NCI-H2196 (cell line): ENCODE data around the gene ZCCHC24.

Experiments
- DNase-seq: peaks from one replicate; lab custom pipeline; 2025; ENCODE audit not compliant: unreplicated experiment; lab: John Stamatoyannopoulos, UW

Gene ZCCHC24

GRCh38 chr10:79472951-79473350, 27.5 kb upstream of the ZCCHC24 start:
- DNase-seq: no peak

GRCh38 chr10:79472449-79472848, 27.0 kb upstream of the ZCCHC24 start:
- no peak for DNase-seq

- no peak for DNase-seq
Observed at GRCh38 chr10:79471776-79472175, 26.4 kb upstream of the ZCCHC24 start.

GRCh38 chr10:79470096-79470495, 24.7 kb upstream of the ZCCHC24 start:
- no peak for DNase-seq

- no peak for DNase-seq
Observed at GRCh38 chr10:79468841-79469585, 23.6 kb upstream of the ZCCHC24 start.

- no peak for DNase-seq
Observed at GRCh38 chr10:79468015-79468560, 22.7 kb upstream of the ZCCHC24 start.

GRCh38 chr10:79465341-79465740, 19.9 kb upstream of the ZCCHC24 start:
- no peak for DNase-seq

- no peak for DNase-seq
Observed at GRCh38 chr10:79463578-79464496, 18.4 kb upstream of the ZCCHC24 start.

GRCh38 chr10:79460687-79461086, 15.3 kb upstream of the ZCCHC24 start:
- DNase-seq: no peak

GRCh38 chr10:79459243-79459642, 13.8 kb upstream of the ZCCHC24 start:
- DNase-seq: no peak

GRCh38 chr10:79458483-79458882, 13.1 kb upstream of the ZCCHC24 start:
- DNase-seq: no peak

GRCh38 chr10:79457256-79457785, 11.9 kb upstream of the ZCCHC24 start:
- DNase-seq: no peak

- no peak for DNase-seq
Observed at GRCh38 chr10:79454259-79454658, 8.8 kb upstream of the ZCCHC24 start.

- no peak for DNase-seq
Observed at GRCh38 chr10:79453392-79453791, 8.0 kb upstream of the ZCCHC24 start.

GRCh38 chr10:79452174-79452611, 6.8 kb upstream of the ZCCHC24 start:
- no peak for DNase-seq

GRCh38 chr10:79451046-79451699, 5.7 kb upstream of the ZCCHC24 start:
- no peak for DNase-seq

GRCh38 chr10:79449181-79450146, 4.0 kb upstream of the ZCCHC24 start:
- DNase-seq: no peak

GRCh38 chr10:79448732-79449049, 3.3 kb upstream of the ZCCHC24 start:
- DNase-seq: no peak

GRCh38 chr10:79447911-79448731, 2.7 kb upstream of the ZCCHC24 start:
- no peak for DNase-seq
